HG03097 (cell line): ENCODE measurements around the gene NSUN2.
"Not testable (repeated sequence)": the region's sequence is repeated elsewhere in the genome, so short reads cannot be mapped to it uniquely, and the experiment has no call there.

Experiments
- ATAC-seq: cut with Tn5 transposase; IDR thresholded peaks from one replicate; pipeline ENCODE4 v1.9.1; 2021; ENCODE audit not compliant: unreplicated experiment, low FRiP score

NSUN2 gene

DNA sequence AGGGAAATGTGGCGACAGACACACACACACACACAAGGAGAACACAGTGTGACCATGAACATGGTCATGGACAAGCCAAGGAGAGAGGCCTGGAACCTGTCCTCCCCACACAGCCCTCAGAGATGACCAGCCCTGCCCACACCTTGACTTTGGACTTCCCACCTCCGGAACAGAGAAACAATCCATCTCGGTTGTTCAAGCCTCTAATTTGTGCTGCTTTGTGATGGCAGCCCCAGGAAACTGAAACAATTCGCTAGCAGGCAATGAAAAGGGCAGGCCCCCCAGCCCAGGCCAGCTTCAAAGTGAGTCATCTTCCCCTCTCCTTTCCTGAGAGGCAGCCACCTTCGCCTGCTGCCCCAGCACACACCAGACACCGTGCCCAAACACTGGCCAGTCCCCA lies 47.7 kb downstream of the NSUN2 start:
- ATAC-seq: no peak

DNA sequence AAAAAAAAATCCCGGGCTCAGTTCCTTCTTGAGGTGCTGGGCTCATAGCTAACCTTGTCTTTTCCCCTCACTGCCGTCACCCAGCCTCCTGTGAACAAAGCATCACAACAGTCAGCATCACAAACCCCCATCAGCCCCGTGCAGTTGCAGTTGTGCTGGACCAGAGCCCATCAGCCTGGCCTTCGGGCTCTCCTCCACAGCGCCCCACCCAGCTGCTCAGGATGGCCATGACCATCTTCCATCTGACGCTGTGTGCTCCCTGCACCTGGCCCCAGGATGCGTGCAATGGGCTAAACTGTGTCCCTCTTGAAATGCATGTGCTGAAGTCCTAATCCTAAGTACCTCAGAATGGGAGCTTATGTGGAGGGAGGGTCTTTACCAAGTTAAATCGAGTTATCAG lies 48.1 kb downstream of the NSUN2 start:
- ATAC-seq: no peak

DNA sequence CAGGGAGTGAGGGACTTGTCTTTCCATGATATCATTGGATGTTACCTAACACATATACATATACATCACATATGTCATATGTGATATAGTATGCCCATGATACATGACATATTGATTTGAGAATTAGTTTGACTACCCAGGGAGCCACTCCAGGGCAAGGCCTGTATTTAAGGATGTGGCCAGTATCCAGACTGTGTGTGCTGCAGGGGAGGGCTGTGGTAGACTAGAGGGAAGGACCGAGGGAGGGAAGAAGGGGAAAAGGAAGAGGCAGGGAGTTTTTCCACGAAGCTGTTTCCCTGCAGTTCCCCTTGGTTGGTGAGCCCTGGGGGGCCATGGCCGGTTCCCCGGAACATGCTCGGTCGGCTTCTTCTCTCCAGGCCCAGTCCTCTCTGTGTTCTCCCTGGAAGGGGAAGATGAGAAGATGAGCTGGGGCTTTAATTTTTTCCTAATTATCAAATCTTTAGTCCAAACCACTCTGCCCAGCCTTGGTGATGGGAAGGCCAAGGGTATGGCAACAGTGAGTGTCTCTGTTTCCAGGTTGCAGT lies 48.7 kb downstream of the NSUN2 start:
- ATAC-seq: no peak

DNA sequence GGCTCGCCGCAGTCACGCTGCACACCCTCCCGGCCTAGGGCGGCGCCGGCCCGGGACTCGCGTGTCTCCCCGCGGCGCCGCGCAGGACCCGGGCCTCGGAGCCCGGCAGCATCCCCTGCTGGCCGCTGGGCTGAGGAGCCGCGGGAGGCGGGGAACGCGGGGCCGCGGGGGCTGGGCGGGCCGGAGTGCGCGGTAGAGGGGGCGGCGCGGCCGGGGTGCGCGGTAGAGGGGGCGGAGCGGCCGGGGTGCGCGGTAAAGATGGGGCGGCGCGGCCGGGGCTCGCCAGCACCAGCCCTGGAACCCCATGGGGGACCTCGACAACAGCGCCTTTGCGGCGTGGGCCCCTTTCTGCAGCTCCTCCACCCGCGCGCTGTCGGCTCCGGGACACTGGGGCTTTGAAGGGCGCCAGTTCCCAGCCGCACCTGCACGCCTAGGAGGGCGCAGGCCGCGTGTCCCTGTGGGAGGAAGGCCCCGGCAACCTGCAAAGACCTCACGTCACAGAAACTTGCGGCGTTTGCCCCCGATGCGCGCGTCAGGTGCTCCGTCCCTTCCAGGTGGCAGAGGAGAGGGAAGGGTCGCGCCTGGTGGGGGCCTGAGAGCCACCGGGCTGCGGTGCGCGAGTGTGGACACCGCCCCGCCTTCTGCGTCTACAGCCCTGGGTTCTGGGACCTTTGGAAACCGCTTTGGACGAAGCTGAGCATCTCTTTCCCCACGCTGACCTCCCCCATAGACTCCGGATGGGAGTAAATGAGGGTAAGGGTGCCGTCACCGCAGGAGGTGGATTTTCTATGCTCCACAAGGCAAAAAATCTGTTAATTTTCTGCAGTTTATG lies 49.6 kb downstream of the NSUN2 start:
- no peak for ATAC-seq

DNA sequence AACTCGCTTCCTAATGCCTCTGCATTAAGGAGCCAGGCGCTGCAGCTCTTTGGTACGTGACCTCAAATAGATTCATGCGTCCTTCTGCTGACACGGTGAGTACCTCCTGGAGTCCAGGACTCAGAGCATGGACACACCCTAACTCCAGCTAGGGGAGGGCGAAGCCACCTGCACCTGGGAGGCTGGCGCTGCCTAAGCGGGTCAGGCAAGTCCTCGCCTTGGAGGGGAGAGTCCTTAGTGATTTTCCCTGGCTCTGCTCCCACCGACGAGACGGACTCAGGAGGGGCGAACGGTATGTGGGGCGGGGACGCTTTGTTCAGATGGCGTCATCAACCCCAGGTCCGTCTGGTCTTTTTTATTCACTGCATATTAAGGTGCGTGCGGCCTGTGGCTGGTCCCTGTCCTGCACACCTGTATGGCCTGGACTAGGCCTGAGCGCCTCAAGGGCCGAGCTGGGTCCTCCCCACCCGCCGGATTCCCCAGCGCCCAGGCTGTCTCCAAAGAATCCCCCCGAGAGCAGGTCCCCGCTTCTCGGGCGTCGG lies 50.3 kb downstream of the NSUN2 start:
- ATAC-seq: no peak

DNA sequence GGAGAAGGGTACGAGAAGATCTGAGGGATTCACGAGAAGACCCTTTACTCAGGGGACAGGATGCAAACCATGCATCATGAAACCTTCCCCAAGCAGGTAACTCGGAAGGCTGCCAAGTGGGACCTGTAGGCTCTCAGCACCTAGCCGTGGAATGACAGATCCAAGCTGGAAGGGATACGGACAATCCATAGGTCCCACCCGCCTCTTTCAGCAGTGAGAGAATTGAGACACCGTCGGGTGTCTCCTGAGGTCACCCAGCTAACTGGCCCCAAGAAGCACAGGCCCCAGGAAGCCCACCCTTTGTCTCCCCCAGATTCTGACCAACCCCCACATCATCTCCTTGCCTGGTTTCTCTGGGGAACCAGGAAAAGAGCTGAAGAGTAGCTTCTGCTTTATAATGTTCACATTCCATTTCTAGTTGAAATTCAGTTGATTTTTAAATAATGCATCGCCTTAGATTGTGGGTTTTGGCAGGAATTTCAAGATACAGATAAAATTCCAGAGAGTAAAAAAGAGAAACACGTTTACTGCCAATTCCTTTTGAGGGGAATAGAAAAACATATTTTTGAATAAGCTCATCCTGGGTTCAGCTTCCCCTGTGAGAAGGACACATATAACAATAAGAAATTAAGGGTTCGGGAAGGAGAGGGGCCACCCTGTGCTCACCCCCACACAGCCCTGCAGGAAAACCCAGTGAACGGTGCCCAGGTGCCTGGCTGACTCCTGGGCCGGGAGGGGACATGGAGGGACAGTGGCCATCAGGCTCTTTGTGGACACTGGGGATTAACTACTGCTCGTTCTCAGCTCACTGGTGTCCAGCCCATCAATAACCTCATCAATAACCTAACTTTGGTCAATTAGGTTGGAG lies 51.1 kb downstream of the NSUN2 start:
- ATAC-seq: no peak

DNA sequence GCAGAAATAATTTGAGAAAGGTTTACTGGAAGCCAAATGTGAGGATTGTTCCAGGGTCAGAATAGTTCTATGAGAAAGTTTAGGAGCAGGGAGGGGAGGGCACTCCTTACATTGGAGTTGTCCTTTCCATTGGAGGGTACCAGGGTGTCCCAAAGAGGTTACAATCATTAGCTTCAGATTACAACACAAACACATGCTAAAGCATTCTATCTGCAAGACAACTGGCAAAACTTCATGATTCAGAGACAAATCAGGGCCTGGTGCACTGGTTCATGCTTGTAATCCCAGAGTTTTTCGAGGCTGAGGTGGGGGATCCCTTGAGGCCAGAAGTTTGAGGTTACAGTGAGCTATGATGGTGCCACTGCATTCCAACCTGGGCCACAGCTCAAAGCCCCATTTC lies 51.8 kb downstream of the NSUN2 start:
- ATAC-seq: no peak

DNA sequence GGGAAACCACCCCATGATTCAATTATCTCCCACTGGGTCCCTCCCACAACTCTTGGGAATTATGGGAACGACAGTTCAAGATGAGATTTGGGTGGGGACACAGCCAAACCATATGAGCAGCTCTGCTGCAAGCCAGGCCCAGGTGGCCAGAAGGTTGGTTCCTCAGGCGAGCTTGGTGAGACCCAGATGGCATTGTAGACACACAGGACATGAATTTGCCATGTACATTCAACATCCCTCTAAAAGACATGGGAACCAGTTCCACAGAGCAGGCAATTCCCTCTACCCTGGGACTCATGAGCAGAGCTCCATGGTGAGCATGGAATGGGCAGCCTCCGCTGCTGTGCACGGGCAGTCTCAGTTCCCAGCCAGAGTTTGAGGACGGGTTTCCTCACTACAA lies 53.3 kb downstream of the NSUN2 start:
- no peak for ATAC-seq

DNA sequence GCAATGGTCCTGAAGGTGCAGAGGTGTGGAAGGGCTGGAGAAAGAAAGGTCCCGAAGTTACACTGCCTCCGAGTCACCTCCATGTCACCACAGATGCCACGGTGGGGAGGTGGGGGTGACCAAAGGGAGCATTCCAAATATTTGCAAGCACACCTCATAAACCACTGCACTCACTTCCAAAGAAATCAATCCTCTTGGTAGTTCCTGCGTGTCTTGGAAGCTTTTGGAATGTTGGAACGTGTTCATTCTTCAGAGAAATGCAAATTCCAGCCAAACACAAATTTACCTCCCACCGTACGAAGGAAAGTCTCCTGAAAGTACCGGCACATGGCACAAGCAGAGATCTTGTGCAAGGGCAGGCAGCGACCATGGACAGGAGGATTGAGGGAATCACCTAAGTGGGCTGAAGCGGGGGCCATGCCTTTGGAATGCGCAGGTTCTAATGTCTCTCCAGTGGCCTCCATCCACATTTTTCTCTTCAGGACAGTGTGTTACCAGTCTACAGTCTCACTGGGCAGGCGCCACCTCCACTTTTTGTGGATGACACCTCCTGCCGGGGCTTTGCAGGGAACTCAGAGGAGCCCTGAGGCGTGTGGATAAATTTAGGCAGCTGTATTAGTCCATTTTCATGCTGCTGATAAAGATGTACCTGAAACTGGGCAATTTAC lies 54.0 kb downstream of the NSUN2 start:
- no peak for ATAC-seq

DNA sequence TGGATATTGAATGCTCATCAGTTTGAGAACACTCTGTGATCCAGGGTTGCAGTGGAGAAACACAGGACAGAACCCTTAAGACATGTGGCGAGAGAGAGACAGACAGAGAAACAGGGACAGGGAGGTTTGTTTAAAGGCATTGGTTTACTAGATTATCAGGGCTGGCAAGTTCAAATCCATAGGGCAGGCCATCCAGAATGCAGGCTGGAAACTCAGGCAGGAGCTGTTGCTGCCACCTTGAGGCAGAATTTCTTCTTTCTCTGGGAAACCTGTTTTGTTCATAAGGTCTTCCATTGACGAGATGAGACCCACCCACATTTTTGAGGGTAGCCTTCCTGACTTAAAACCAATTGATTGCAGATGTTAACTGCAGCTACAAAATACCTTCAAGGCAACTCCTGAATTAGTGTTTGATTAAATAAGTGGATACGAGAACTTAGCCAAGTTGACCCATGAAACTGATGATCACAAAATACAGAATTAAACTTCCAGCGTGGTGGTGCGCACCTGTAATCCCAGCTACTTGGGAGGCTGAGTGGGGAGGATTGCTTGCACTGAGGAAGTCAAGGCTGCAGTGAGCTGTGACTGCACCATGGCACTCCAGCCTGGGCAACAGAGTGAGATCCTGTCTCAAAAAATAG lies 55.9 kb downstream of the NSUN2 start:
- no peak for ATAC-seq

DNA sequence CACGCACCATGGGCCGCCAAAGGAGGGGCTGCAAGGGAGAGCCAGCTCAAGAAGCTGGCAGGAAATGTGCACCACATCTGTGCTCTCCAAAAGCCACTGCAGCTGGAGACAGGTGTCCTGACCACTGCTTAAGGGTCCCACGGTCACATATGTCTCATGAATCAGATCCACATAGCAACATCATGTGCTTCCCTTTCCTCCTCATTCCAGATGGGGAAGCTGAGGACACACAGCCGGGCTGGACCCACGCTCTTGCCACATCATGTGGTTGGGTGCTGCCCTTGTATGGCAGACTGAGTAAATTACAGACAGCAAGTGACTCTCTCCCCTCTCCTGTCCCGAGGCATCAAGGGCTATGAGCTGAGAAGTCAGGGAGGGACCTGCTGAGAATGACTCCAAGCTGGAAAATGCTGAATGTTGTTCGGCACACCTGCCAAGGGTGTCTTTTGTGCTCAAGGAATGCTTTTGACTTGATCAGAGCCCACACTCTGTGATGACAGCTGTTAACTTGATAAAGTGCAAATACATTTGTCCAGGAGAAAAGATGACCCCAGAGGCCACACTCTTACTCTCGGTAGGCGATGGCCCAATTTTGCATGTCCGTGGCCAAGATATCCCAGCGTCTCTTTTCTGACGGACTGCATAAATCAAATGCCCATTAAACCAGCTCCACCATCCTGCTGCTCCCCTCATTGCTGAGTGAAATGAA lies 58.2 kb downstream of the NSUN2 start:
- no peak for ATAC-seq

DNA sequence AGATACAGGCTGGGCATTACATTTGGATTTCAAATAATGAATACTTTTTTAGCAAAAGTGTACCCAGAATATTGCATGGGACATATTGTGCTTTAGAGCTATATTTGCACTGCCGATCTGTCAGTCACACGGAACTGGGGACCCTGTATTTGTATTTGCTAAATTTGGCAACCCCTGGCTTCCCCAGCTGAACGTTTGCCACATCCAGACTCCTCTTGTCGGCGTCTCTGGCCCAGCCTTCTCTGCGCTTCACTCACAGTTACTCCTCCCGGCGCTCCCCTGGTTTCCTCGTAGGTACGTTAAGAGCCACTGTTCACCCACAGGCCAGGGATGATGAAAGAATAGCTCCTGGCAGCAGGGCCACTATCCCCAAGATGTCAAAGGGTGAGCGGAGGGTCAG lies 58.7 kb downstream of the NSUN2 start:
- no peak for ATAC-seq

DNA sequence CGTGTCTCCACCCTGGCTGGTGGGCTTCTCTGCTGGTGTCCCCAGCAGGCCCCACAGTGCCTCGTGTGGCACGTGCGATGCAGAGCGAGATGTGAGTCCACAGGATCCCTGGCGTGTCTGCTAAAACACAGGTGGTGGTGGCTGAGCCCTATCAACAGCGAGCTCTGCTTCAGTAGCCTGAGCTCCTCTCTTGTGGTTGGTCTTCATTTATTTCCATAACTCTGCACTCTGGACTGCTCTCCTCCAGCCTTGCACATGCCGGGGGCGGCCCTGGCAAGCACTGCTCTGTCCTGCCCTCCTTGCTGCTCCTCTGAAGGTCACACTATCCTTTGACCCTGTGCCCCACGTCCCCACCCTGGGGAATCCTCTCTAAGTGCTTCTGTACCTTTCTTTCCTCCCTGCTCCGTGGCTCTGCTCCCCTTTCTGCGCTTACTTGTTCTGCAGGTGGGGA lies 59.2 kb downstream of the NSUN2 start:
- no peak for ATAC-seq

DNA sequence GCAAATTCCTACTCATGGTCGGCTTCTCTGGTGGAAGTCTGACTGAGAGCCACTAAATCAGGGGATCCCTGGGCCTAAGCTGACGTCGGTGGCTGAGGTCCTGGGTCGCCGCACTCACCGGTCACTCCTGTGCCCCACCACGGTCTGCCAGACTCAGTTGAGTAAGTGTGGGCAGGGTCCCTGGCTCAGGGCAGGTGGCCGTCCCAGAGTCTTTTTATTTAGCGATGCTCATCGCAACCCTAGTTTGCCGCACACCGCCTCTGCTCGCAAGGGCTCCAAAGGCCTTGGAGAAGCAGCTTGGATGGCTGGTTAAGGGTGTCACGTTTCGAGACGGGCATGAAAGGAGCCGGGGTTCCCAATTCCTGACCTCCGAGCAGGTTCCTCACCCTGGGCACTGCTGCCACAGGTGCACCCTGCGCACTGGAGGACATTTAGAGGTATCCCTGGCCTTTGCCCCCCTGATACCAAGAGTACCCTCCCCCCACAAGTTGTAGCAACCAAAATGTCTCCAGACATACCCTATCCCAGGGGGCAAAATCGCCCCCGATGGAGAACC lies 59.9 kb downstream of the NSUN2 start:
- ATAC-seq: no peak

DNA sequence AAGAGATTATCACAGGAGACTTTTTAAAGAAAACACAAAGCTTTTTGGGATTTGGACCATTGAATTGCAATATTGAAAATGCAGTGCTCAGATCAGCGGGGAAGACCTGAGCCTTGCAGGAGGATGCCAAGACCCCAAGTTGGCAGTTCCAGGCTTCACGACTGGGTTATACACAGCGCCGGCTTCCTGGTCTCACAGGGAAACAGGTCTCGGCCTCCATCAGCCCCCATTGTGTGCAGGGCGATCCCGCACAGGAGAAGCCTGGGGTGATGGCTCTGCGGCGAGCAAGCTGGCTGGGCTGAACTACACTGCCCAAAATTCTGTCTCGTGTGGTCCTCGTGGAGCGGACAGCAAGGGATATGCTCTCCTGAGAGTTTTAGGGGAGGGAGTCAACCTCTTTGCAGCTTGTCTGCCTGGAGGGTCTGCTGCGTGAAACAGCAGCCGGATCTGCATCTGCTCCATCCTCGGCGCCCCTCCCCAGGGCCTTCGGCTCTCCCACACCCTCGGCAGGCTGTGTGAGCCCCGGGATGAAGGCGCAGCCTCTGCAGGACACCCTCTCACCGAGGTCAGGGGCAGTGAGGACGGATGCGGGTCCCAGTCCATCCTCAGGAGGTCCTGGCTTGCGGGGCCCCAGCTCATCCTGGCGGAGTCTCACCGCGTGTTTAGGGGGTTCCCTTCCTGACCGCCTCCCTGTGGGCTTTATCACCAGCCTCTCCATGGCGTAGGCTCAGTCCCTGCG lies 60.6 kb downstream of the NSUN2 start:
- ATAC-seq: no peak

DNA sequence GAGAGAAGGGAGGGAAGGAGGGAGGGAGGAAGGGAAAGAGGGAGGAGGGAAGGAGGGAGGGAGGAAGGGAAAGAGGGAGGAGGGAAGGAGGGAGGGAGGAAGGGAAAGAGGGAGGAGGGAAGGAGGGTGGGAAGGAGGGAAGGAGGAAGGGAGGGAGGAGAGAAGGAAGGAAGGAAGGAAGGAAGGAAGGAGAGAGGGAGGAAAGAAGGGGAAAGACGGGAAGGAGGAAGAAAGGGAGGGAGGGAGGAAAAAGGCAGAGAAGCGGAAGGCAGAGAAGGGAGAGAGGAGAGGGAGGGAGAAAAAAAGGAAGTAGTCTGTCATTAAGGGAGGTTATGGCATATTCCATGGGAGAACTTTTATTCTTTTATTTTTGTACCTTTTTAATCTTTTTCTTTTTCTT lies 61.2 kb downstream of the NSUN2 start:
- not testable (repeated sequence) for ATAC-seq

DNA sequence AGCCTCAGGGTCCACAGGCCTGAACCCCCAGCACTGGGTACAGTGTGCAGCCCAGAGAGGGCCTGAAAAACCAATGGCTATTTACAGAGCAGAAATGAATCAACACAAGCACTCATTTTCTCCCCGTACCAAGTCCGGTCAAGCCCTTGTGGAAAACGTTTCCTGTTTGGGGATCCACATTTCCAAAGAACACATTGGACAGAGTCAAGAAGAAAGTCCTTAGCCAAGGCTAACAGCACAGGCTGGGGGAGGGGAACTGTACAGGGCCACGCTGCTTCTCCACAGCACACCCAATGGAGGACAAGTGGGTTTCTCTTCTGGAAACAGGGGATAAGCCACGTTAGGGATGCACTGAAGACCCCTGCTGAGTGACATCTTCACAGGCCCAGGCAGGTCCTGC lies 62.3 kb downstream of the NSUN2 start:
- no peak for ATAC-seq

DNA sequence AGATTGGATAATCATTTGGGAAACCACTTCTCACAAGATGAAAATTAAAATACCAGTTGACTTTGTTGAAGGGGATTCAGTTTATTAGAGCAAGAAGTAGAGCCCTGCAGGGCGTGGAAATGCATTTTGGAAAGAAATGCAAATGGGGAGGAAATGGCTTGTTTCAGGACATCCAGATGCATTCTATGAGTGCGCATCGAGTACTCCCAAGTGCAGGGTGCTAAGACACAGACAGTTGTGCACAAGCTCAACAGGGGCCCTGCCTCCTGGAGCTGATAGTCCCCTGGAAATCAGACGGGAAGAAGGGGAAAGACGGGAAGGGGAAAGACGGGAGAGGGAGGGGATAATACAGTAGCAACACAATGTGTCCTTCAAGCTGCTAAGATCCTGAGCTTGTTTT lies 64.0 kb downstream of the NSUN2 start:
- ATAC-seq: no peak

DNA sequence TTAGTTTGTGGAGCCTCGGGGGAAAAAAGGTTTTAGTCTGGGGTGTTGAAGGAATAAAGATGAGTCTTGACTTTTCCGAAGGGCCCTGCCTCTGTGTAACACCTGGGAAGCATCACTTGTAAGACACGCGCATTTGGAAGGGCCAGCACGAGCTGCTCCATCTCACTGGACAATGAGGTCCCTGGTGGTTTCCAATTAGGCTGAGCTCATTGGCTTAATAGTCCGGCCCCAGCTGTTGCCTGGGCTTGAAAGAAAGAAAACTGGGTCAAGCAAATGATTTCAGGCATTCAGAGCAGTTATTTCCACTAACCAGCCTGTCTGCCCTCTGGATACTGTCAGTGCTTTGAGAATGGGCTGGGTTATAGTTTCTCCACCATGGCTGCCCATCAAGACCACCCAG lies 64.5 kb downstream of the NSUN2 start:
- no peak for ATAC-seq
